Measurements from ENCODE around the gene HAUS2.

HAUS2 gene

DNA sequence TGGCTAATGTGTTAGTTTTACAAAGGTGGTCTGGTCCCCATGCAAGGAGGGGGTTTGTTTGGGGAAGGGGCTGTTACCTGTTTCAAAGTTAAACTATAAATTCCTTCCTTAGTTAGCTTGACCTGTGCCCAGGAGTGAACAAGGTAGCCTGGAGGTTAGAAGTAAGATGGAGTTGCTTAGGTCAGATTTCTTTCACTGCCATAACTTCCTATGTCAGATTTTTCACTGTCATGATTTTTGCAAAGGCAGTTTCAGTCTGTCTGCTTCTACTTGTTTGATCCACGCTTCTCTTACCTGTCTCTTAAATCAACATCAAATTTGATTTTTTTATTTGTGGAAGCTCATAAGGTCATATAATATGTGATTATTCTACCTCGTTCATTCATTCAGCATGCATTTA is 55.3 kb downstream of the HAUS2 start:
- intact Hi-C loops (cut with DNase I) = no loop called here
- no peak for DNase-seq

DNA sequence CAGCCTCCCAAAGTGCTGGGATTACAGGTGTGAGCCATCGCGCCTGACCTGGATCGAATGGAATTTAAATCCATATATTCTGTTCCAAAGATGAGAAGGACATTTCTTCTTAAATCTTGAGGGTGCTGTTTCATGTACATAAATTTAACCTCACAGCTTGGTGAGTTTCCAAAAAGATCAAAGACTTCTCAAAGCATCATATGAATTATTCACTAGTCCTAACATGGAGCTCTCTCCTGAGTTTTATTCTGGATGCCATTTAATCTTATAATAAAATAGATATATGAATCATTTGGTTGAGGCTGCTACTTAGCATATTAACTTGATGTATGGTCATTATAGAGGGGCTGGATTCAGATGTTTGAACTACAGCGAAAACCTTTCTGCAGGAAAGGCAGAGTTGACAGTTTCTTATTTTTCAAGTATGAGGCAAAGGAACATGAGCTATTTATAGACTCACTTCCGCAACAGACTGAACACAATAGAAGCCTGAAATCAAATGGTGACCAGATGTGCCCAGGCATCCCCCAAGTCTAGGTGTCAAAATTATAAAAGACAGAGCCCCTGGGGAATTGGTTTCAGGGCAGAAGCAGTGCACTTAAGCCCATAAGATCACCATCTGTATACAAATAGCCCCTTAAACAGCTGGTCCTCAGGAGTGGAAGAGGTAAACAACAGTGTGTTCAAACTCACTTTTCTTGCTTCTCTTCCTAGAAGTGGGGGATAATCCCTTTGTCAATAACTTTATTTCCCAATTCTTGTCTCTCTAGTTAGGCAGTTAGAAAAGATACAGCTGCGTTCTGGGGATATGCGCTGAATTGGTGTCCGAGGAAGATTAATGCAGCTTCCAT is 56.5 kb downstream of the HAUS2 start:
- DNase-seq = no peak

DNA sequence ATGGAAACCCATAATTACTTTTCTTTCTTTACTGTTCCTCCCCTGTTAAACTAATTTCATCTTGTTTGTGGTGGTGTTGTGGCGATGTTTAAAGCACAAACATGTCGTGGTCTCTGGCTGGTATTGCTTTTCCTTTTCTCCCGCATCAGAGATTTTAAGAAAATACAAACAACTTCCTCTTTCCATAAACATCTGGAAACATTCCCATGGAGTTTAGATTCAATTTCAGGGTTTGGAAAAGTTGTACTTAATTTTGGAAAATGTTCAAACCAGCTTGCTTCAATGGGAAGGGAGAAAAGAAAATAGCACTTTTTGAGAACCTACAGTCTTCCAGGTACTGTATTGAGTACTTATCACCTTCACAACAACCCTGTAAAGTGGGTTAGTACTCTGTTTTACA is 57.2 kb downstream of the HAUS2 start:
- intact Hi-C loops (cut with DNase I) = no loop called here
- DNase-seq = no peak

More for the DNA sequence above, 56.5 kb downstream of the HAUS2 start:
- intact Hi-C loops (cut with DNase I) = no loop called here

DNA sequence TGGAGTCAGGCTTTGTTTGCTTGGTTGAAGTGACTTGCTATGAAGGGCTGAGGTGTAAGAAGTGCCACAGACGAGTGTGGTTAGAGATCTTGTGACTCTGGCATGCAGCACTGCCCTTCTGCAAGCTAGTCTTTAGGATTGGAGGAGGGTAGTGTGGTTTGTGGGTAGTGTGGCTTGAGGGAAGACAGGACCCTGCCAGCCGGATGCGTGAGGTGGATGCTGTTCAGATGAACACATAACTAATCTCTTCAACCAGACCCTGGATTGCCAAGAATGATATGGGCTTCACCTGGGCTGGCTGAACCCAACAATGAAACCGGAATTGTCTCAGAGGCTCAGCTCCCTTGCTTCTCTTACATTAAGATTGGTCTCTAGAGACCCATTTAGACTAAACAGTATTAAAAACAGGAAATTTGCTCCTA is 59.5 kb downstream of the HAUS2 start:
- no peak for DNase-seq
- intact Hi-C loops (cut with DNase I) = no loop called here

DNA sequence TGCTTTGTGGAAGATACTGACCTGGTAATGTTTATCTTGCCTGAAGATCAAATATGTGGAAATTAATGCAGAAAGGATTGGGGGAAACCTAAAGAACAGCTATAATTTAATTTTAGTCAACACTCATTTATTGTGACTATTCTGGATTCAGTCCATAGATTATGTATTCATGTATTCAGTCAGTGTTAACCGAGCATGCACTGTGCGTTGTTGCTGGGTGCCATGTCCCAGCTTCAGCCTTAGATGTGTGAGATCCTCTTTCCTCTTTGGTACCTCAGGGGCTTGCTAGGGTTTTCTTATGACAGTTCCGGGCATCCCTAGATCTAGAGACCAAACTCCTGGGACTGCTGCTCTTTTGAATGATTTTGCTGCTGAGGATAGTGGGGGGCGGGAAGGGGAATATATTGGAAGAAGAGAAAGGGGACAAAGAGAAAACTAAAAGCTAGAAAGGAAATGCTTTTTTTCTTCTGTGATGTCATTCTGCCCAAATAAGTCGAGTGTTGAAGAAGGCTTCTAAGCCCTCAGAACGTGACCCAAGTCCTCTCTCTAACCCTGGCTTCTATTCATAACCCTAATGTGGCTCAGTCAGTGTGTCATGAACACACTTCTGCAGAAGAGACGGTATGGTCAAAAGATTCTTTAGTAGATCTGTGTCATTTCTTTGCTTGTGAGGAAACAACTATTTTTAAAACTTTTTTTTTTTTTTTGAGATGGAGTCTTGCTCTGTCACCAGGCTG is 60.3 kb downstream of the HAUS2 start:
- no peak for DNase-seq
- intact Hi-C loops (cut with DNase I) = no loop called here

DNA sequence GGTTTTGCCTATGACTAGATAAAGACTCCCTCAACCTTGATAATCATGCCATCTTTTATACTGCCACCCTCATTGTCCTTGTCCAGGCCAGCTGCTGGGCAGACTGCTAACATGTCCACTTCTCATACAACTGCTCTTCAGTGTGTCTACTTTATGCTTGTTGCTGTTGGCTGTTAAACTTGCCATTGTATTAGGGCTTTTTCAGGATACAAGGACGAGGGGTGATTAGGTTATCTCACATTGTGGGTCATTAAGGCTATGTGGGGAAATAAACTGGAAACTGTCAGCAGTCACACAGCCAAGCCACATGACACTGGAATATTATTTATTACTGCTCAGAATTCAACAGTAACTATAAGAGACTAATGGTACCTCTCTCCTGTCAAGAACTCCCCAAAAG is 62.9 kb downstream of the HAUS2 start:
- intact Hi-C loops (cut with DNase I) = no loop called here
- no peak for DNase-seq

DNA sequence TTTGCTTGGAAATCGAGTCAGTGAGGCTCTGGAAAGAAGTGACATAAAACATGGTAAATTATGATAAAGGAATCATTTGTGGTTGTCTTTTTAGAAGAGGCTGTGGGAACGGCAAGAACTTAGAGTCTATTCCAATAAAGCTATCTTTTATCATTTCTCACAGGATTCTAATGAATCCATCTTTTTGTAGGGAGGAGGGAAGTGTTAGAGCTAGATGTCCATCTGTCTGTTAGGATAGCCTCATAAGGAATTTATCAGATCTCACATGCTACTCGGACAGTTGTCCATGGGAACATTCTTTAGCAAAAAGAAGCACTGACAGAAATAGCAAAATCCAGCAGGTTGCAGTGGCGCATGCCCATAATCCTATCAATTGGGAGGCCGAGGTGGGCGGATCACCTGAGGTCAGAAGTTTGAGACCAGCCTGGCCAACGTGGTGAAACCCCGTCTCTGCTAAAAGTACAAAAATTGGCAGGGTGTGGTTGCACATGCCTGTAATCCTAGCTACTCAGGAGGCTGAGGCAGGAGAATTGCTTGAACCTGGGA is 63.8 kb downstream of the HAUS2 start:
- no peak for DNase-seq
- intact Hi-C loops (cut with DNase I) = no loop called here

DNA sequence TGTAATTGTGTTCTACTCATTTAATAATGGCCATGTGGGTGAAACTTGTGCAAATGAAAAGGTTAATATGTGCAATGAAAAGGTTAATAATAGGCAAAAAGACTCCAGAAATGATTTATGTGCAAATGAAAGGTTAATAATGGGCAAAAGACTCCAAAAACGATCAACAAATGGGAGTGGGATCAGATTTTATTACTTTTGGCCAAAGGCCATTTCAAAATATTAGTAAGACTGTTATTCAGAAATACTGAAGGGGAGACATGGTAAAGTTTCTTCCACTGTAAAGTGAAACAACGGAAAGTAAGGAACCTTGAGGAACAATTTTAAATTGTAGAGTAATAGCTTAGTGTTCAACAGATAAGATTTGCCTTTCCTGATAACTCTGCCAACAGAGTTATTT is 67.5 kb downstream of the HAUS2 start:
- intact Hi-C loops (cut with DNase I) = no loop called here
- no peak for DNase-seq
